Measurements from ENCODE around the gene EPB41L4A. TPM values are rescaled to one million over a fixed set of nuclear protein-coding genes. Genes with fewer than 3 reads are reported as not detected.

Gene EPB41L4A
- total and polyA plus RNA-seq, 2 experiments from 2014 or later, result 9.5 to 12.9 TPM

DNA sequence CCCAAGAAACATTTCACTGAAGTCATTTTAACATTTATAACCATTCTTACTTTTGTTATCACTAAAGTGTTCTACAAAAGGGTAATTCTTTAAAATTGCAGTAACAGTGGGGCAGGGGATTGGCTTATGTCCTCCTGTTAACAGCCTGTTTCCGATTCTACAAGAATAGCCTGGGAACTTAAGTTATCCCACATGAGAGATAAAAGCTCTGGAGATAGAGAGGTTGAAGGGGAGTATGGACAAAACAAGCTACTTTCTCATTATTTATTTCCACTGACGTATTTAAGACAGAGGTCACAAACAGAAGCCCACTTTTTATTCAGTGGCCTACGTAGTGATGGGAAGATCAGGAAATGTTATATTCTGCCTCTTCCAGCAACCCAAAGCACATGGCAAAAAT lies 98.7 kb downstream of the EPB41L4A start:
- Histone ChIP-seq H4K20me1 (ENCODE audit: insufficient read depth, poor library complexity, severe bottlenecking) (no peaks in the 10 kb centered on the region), H2AFZ (no peak overlapping the region), H3K4me3 (no peak overlapping the region), H3K4me1 (ENCODE audit: insufficient read depth) (no peaks in the 10 kb centered on the region), H3K27ac (no peak overlapping the region), H3K27me3 (no peaks in the 10 kb centered on the region), H3K9me3 (ENCODE audit: low read depth) (no peaks in the 10 kb centered on the region), H3K79me2 (no peaks in the 10 kb centered on the region), H3K9me2 (replicated peaks; ENCODE audit: insufficient read depth) (no peaks in the 10 kb centered on the region), H3K36me3 (replicated peaks; ENCODE audit: insufficient read depth, low read depth) (no peaks in the 10 kb centered on the region), H3K4me2 (no peak overlapping the region)
- WGBS (ENCODE audit: low lambda C conversion rate, missing lambda C conversion rate), result 62% methylated on average over 3 of the region's 3 CpGs
- no peak for DNase-seq (ENCODE audit: low spot score)
- TF ChIP-seq, protein P1, sequence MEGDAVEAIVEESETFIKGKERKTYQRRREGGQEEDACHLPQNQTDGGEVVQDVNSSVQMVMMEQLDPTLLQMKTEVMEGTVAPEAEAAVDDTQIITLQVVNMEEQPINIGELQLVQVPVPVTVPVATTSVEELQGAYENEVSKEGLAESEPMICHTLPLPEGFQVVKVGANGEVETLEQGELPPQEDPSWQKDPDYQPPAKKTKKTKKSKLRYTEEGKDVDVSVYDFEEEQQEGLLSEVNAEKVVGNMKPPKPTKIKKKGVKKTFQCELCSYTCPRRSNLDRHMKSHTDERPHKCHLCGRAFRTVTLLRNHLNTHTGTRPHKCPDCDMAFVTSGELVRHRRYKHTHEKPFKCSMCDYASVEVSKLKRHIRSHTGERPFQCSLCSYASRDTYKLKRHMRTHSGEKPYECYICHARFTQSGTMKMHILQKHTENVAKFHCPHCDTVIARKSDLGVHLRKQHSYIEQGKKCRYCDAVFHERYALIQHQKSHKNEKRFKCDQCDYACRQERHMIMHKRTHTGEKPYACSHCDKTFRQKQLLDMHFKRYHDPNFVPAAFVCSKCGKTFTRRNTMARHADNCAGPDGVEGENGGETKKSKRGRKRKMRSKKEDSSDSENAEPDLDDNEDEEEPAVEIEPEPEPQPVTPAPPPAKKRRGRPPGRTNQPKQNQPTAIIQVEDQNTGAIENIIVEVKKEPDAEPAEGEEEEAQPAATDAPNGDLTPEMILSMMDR (IDR thresholded peaks at IDR 0.05; ENCODE audit: poor library complexity), result no peak
- TF ChIP-seq EZH2 (IDR thresholded peaks at IDR 0.05; ENCODE audit: borderline replicate concordance) (no peak), EZH2phosphoT487 (IDR thresholded peaks at IDR 0.05; ENCODE audit: low read depth, severe bottlenecking, unreplicated experiment) (no peak)

DNA sequence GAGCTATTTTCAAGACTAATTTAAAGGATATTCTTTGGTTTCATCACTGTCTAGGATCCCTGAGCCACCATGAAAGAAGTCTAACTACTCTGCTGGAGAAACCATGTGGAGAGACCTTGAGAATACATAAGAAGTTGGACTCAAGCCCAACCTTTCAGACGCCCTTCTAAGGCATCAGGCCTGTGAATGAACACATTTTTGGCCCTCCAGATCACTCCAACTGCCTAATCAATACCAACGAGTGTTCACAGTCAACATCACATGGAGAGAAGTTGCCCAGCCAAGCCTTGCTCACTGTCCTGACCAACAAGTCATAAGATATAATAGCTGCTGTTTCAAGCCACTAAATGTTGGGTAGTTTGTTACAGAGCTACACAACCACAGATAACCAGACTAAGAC lies 100.7 kb downstream of the EPB41L4A start:
- Histone ChIP-seq H4K20me1 (ENCODE audit: insufficient read depth, poor library complexity, severe bottlenecking) (no peaks in the 10 kb centered on the region), H3K36me3 (replicated peaks; ENCODE audit: insufficient read depth, low read depth) (no peaks in the 10 kb centered on the region), H3K27ac (no peak overlapping the region), H3K27me3 (no peaks in the 10 kb centered on the region), H2AFZ (no peak overlapping the region), H3K4me1 (ENCODE audit: insufficient read depth) (no peaks in the 10 kb centered on the region), H3K9me3 (ENCODE audit: low read depth) (no peaks in the 10 kb centered on the region), H3K9me2 (replicated peaks; ENCODE audit: insufficient read depth) (no peaks in the 10 kb centered on the region), H3K4me2 (no peak overlapping the region), H3K4me3 (no peak overlapping the region), H3K79me2 (no peaks in the 10 kb centered on the region)
- DNase-seq (ENCODE audit: low spot score), result no peak
- TF ChIP-seq EZH2 (IDR thresholded peaks at IDR 0.05; ENCODE audit: borderline replicate concordance) (no peak), EZH2phosphoT487 (IDR thresholded peaks at IDR 0.05; ENCODE audit: low read depth, severe bottlenecking, unreplicated experiment) (no peak)
- TF ChIP-seq, protein P1 (IDR thresholded peaks at IDR 0.05; ENCODE audit: poor library complexity), result no peak
- WGBS (ENCODE audit: low lambda C conversion rate, missing lambda C conversion rate), result 85% methylated on average over 2 of the region's 2 CpGs

DNA sequence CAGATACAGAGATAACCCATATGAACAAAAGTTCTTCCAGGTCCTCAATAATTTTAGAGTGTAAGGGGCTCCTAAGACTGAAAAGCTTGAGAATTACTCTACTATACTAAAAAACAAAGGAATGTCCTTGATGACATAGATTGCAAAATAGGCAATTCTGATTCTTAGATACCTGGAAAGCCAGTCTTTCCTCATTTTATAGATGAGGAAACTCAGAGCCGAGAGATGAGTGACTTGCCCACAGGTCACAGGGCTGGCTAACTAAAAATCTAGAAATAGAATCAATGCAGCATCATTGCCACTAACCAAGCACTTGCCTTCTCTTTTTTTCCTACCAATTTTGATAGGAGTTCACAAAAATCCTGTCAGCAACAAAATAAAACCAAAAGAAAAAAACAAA lies 101.2 kb downstream of the EPB41L4A start:
- Histone ChIP-seq H3K36me3 (replicated peaks; ENCODE audit: insufficient read depth, low read depth) (no peaks in the 10 kb centered on the region), H3K9me2 (replicated peaks; ENCODE audit: insufficient read depth) (no peaks in the 10 kb centered on the region), H3K27me3 (no peaks in the 10 kb centered on the region), H3K4me1 (ENCODE audit: insufficient read depth) (peaks cover under 1% of the 10 kb centered on the region), H3K79me2 (no peaks in the 10 kb centered on the region), H3K27ac (no peak overlapping the region), H3K4me3 (no peak overlapping the region), H3K4me2 (no peak overlapping the region), H3K9me3 (ENCODE audit: low read depth) (no peaks in the 10 kb centered on the region), H2AFZ (no peak overlapping the region), H4K20me1 (ENCODE audit: insufficient read depth, poor library complexity, severe bottlenecking) (no peaks in the 10 kb centered on the region)
- 90% methylated on average over 1 of the region's 1 CpG for WGBS (ENCODE audit: low lambda C conversion rate, missing lambda C conversion rate)
- TF ChIP-seq EZH2phosphoT487 (IDR thresholded peaks at IDR 0.05; ENCODE audit: low read depth, severe bottlenecking, unreplicated experiment) (no peak), EZH2 (IDR thresholded peaks at IDR 0.05; ENCODE audit: borderline replicate concordance) (no peak)
- TF ChIP-seq, protein P1 (IDR thresholded peaks at IDR 0.05; ENCODE audit: poor library complexity), result no peak
- DNase-seq (ENCODE audit: low spot score), result no peak

DNA sequence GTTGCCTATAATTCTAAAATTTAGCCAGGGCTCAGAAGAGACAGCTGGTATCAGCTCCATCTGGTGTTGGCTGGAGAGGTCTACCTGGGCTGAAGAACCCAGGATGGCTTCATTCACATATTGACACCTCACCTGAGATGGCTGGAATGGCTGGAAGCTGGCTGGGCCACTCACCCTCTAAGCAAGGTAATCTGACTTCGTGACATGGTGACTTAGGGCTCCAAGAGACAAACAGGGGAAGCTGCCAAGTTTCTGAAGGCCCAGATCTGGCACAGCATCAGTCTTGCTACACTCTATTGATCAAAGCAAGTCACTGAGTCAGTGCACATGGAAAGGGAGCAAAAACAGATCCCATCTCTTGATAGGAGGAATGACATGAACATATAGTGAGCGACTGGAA lies 102.3 kb downstream of the EPB41L4A start:
- Histone ChIP-seq H3K9me3 (ENCODE audit: low read depth) (no peaks in the 10 kb centered on the region), H3K4me2 (no peak overlapping the region), H3K4me3 (no peak overlapping the region), H3K79me2 (no peaks in the 10 kb centered on the region), H3K36me3 (replicated peaks; ENCODE audit: insufficient read depth, low read depth) (no peaks in the 10 kb centered on the region), H4K20me1 (ENCODE audit: insufficient read depth, poor library complexity, severe bottlenecking) (no peaks in the 10 kb centered on the region), H3K4me1 (ENCODE audit: insufficient read depth) (peaks cover 8% of the 10 kb centered on the region), H2AFZ (no peak overlapping the region), H3K9me2 (replicated peaks; ENCODE audit: insufficient read depth) (no peaks in the 10 kb centered on the region), H3K27me3 (no peaks in the 10 kb centered on the region), H3K27ac (no peak overlapping the region)
- DNase-seq (ENCODE audit: low spot score), result no peak
- 85% methylated on average over 2 of the region's 2 CpGs for WGBS (ENCODE audit: low lambda C conversion rate, missing lambda C conversion rate)
- TF ChIP-seq EZH2phosphoT487 (IDR thresholded peaks at IDR 0.05; ENCODE audit: low read depth, severe bottlenecking, unreplicated experiment) (no peak), EZH2 (IDR thresholded peaks at IDR 0.05; ENCODE audit: borderline replicate concordance) (no peak)
- TF ChIP-seq, protein P1 (IDR thresholded peaks at IDR 0.05; ENCODE audit: poor library complexity), result no peak
